K562 (cell line): ENCODE measurements around the gene GGCT. TPM values are rescaled to one million over a fixed set of nuclear protein-coding genes. Genes with fewer than 3 reads are reported as not detected.

Source experiments
- CBX5 ChIP-seq: IDR thresholded peaks from 2 replicates; pipeline ENCODE4 v1.6.1; 2014; ENCODE audit warnings: low read depth, borderline replicate concordance
- CREB5 ChIP-seq: fragments of 250-450 bp; sonication (Bioruptor Pico); IDR thresholded peaks from 2 replicates; pipeline ENCODE4 v1.5.0; 2020; ENCODE audit warnings: mild to moderate bottlenecking
- ELF2 ChIP-seq: fragments of 250-450 bp; sonication (Bioruptor Pico); IDR thresholded peaks from 2 replicates; pipeline ENCODE4 v1.5.0; 2021; ENCODE audit warnings: mild to moderate bottlenecking
- ETV1 ChIP-seq: fragments of 450-650 bp; conservative IDR thresholded peaks from 2 replicates; pipeline ENCODE4 v1.6.1; 2016; ENCODE audit warnings: missing genetic modification characterization, control low read depth, low read depth, missing compliant biosample characterization
- HNRNPH1 ChIP-seq: fragments of 200-400 bp; formaldehyde crosslinking; optimal IDR thresholded peaks from 2 replicates; pipeline ENCODE3; 2017; ENCODE audit warnings: low read depth, mild to moderate bottlenecking, low read length, moderate library complexity
- MITF ChIP-seq: IDR thresholded peaks from 2 replicates; pipeline ENCODE4 v1.6.1; 2014; ENCODE audit warnings: antibody characterized with exemption
- NFIC ChIP-seq: fragments of 450-650 bp; IDR thresholded peaks from 2 replicates; pipeline ENCODE4 v1.6.1; 2017; ENCODE audit warnings: mild to moderate bottlenecking, inconsistent platforms
- PML ChIP-seq: IDR thresholded peaks from 2 replicates; pipeline ENCODE4 v1.6.1; 2012; ENCODE audit warnings: low read length, inconsistent platforms
- POU5F1 ChIP-seq: fragments of 150-350 bp; IDR thresholded peaks from 2 replicates; pipeline ENCODE4 v1.6.1; 2014; ENCODE audit warnings: borderline replicate concordance, low read length, low read depth, mild to moderate bottlenecking; ENCODE audit not compliant: partially characterized antibody
- PRMT5 ChIP-seq: sonication (generic); formaldehyde crosslinking; IDR thresholded peaks from 2 replicates; pipeline ENCODE4 v1.5.0; 2020; ENCODE audit warnings: missing genetic modification reagents
- PYGO2 ChIP-seq: fragments of 450-650 bp; IDR thresholded peaks from 2 replicates; pipeline ENCODE4 v1.6.1; 2016; ENCODE audit warnings: mild to moderate bottlenecking, missing genetic modification characterization, moderate library complexity, missing compliant biosample characterization
- SAP30 ChIP-seq: fragments of 200-600 bp; sonication (generic); IDR thresholded peaks from 2 replicates; pipeline ENCODE4 v1.6.1; 2012; ENCODE audit warnings: borderline replicate concordance, low read depth, mild to moderate bottlenecking, moderate library complexity, low read length, control low read depth, inconsistent platforms; ENCODE audit not compliant: insufficient read depth, poor library complexity, severe bottlenecking
- TAF9B ChIP-seq: fragments of 450-650 bp; IDR thresholded peaks from 2 replicates; pipeline ENCODE4 v1.6.1; 2018; ENCODE audit warnings: mild to moderate bottlenecking; ENCODE audit not compliant: partially characterized antibody
- UBTF ChIP-seq, 2 experiments: IDR thresholded peaks; 2 replicates each; pipeline ENCODE4 v1.6.1; 2012; ENCODE audit warnings: improper control_type of control experiment in 2 of 2, low read depth in 2 of 2, low read length in 2 of 2, borderline replicate concordance in 1 of 2
- WHSC1 ChIP-seq: IDR thresholded peaks from one replicate; pipeline ENCODE4 v1.6.1; 2012; ENCODE audit warnings: low read length, control low read depth, inconsistent platforms
- XRCC5 ChIP-seq: fragments of 200-400 bp; formaldehyde crosslinking; IDR thresholded peaks from 2 replicates; pipeline ENCODE4 v1.6.1; 2017; ENCODE audit warnings: low read depth, mild to moderate bottlenecking, low read length
- ZC3H11A ChIP-seq: IDR thresholded peaks from 2 replicates; pipeline ENCODE4 v1.6.1; 2012; ENCODE audit warnings: low read depth, low read length, improper control_type of control experiment
- ZFP1 ChIP-seq: fragments of 450-650 bp; formaldehyde crosslinking; IDR thresholded peaks from 2 replicates; pipeline ENCODE4 v1.4.0; 2020; ENCODE audit warnings: mild to moderate bottlenecking, mixed read lengths
- ZNF561 ChIP-seq: fragments of 450-650 bp; formaldehyde crosslinking; conservative IDR thresholded peaks from 2 replicates; pipeline ENCODE4 v1.4.0; 2020; ENCODE audit warnings: mild to moderate bottlenecking, moderate library complexity
- ZNF717 ChIP-seq: fragments of 250-450 bp; sonication (Bioruptor Pico); IDR thresholded peaks from 2 replicates; pipeline ENCODE4 v1.5.0; 2021
- ZNF764 ChIP-seq: fragments of 250-450 bp; sonication (Bioruptor Pico); IDR thresholded peaks from 2 replicates; pipeline ENCODE4 v1.4.0; 2020; ENCODE audit warnings: low read depth, mild to moderate bottlenecking, moderate library complexity
- polyA plus RNA-seq, 8 experiments: library from polyadenylated mRNA; depleted of rRNA in 4 of 8; stranded (reverse) in 5 of 8; unstranded in 3 of 8; fragments of >200 nt; fragmentation: Nextera tagmentation in 2 of 8; fragmentation: Illumina TruSeq in 1 of 8; extraction: Ambion mirVana in 2 of 8; extraction: Trizol in 1 of 8; gene quantifications; 2 replicates each; pipeline versions ENCODE4 v1.2.1 to v1.2.3, GENCODE V29; 2011 to 2014; ENCODE audit warnings: inconsistent platforms in 1 of 8, missing spikeins in 1 of 8
- total RNA-seq, 7 experiments: library from RNA; depleted of rRNA in 6 of 7; stranded (reverse); fragments of >200 nt in 6 of 7; fragmentation: Illumina TruSeq in 2 of 7; extraction: Trizol in 2 of 7; gene quantifications; 2 replicates each; pipeline versions ENCODE4 v1.2.1 to v1.2.3, GENCODE V29; 2011 to 2021; ENCODE audit warnings: low replicate concordance in 1 of 7

GGCT gene
- total and polyA plus RNA-seq, 9 of the 15 experiments (the other 6 are each of a cell fraction or from before 2014, with no cell fraction given): 79.0 to 349 (median 136) TPM

GRCh38 chr7:30478349-30479201 is 26.1 kb downstream of the GGCT start, which contains the start of gene NOD1 (continued):
- TF ChIP-seq POU5F1 (no peak), CBX5 (no peak), WHSC1 (no peak), ZNF561 (CRISPR knock-in tag) (no peak), SAP30 (peak; percentile 64), ZNF764 (CRISPR knock-in tag) (no peak), ZFP1 (no peak), NFIC (0 out of 2 replicates have a peak, but pooled peaks have one; percentile 27), MITF (no peak), ZNF717 (no peak), PYGO2 (tag) (no peak), ETV1 (tag) (no peak), PRMT5 (CRISPR knock-in tag) (no peak), PML (no peak), TAF9B (no peak), ELF2 (CRISPR knock-in tag) (no peak), CREB5 (no peak), ZC3H11A (no peak), HNRNPH1 (no peak), XRCC5 (no peak), UBTF (IDR thresholded peaks at IDR 0.05; ENCODE audit: borderline replicate concordance in 1 of 2, low read depth in 2 of 2, low read length in 2 of 2) (peak; percentile 84 to 85; a peak in 3 of 4 replicates)
